Muscle layer of duodenum (tissue), 2 donors: ENCODE data around the gene TMEM259.
A peak's percentile ranks its signal among the peaks of the same experiment; 100 is the strongest.

Experiments used
- H3K27ac ChIP-seq: one replicate; pipeline ENCODE4 v1.7.0; 2013; ENCODE audit warnings: mild to moderate bottlenecking, low read length
- H3K27me3 ChIP-seq: one replicate; pipeline ENCODE4 v1.7.0; 2013; ENCODE audit warnings: low read depth, mild to moderate bottlenecking, control low read depth, low read length
- H3K36me3 ChIP-seq, 2 donors: one replicate each; pipeline ENCODE4 v1.7.0; 2013; ENCODE audit warnings: low read length in 2 of 2, control low read depth in 1 of 2, mild to moderate bottlenecking in 1 of 2; ENCODE audit not compliant: insufficient read depth in 2 of 2, control insufficient read depth in 1 of 2
- H3K4me1 ChIP-seq, 2 donors: one replicate each; pipeline ENCODE4 v1.7.0; 2013; ENCODE audit warnings: low read length in 2 of 2, mild to moderate bottlenecking in 2 of 2, control low read depth in 1 of 2, moderate library complexity in 1 of 2; ENCODE audit not compliant: insufficient read depth in 2 of 2, control insufficient read depth in 1 of 2
- H3K4me3 ChIP-seq, 2 donors: one replicate each; pipeline ENCODE4 v1.7.0; 2013; ENCODE audit warnings: low read length in 2 of 2, low read depth in 1 of 2, mild to moderate bottlenecking in 1 of 2
- H3K9me3 ChIP-seq, 2 donors: one replicate each; pipeline ENCODE4 v1.7.0; 2013; ENCODE audit warnings: low read length in 2 of 2, control low read depth in 1 of 2, mild to moderate bottlenecking in 1 of 2; ENCODE audit not compliant: control insufficient read depth in 1 of 2
- donor health status: healthy.

Gene TMEM259

DNA sequence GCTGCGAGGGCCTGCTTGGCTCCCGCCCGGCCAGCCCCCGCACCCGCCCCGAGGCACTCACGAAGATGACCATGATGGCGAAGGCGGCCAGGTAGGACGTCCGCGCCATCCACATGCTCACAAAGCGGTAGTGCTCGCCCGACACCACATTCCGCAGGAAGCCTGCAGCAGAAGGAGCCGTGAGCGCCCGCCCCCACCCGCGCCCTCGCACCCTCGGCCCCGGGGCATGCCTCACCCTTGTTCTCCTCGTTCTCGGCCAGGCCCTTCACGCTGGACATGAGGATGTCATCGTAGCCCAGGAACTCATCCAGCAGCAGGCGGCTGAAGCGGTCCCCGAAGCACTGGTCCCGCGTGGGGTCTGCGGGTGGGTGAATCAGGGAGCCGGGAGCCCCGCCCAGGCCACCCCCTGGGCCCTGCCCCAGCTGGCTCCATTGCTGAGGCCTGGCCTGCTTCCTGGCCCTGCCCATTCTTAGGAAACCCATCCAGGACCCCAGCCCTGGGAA, 9.0 kb downstream of the TMEM259 start:
- Histone ChIP-seq H3K4me3 (no peak overlapping the region), H3K27ac (no peak overlapping the region), H3K4me1 (peaks cover 7 to 26% of the 10 kb centered on the region in 2 donors), H3K27me3 (no peaks in the 10 kb centered on the region), H3K36me3 (peaks cover 6 to 49% of the 10 kb centered on the region in 2 donors), H3K9me3 (no peaks in the 10 kb centered on the region)

DNA sequence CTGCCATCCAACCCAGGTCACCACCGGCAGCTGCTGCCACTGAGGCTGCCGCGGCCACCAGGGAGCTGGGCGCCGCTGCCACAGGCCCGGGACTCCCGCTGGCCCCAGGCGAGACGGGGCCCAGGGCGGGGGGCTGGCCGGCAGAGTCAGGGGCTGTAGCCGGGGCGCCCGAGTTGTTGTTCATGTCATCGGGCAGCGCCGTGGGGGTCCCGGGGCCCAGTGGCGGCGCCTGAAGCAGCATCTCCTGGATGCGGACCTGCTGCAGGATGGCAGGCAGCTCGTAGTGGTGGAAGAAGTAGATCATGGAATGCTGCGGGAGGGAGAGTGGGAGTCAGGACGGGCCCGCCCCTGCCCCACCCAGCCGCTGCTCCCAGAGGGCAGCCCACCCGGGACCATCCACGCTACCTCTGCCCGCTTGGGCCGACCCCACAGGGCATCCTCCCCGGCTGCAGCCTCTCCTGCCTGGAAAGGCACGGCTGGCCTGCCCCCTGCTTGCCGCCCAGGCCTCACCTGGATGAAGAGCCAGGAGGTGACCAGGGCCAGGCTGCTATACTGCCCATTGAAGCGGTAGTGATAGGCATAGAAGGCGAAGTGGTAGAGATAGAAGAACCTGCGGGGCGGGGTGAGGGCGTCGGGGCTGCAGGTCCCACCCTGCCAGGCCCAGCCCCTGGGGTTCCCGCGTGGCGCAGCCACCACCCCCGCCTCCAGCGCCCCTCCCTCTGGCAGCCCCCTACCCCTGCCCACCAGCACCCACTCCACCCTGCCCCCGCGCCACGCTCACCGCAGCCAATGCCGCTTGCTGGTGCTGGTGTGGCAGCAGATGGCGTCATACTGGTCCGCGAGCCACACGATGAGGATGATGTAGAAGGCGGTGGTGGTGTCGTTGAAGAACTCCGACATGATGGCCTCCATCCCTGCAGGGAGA, 10.1 kb downstream of the TMEM259 start:
- no peak overlapping the region for H3K27ac ChIP-seq
- peaks cover 0 to 16% of the 10 kb centered on the region in 2 donors for H3K4me1 ChIP-seq
- peaks cover 6 to 49% of the 10 kb centered on the region in 2 donors for H3K36me3 ChIP-seq
- no peaks in the 10 kb centered on the region for H3K27me3 ChIP-seq
- no peak overlapping the region for H3K4me3 ChIP-seq
- no peaks in the 10 kb centered on the region for H3K9me3 ChIP-seq

- H3K4me3 ChIP-seq, result peak overlapping the region in 1 of 2 donors; percentile 19
- no peak overlapping the region for H3K27ac ChIP-seq
These were observed 10.9 kb downstream of the TMEM259 start for GRCh38 chr19:1009981-1010538.

DNA sequence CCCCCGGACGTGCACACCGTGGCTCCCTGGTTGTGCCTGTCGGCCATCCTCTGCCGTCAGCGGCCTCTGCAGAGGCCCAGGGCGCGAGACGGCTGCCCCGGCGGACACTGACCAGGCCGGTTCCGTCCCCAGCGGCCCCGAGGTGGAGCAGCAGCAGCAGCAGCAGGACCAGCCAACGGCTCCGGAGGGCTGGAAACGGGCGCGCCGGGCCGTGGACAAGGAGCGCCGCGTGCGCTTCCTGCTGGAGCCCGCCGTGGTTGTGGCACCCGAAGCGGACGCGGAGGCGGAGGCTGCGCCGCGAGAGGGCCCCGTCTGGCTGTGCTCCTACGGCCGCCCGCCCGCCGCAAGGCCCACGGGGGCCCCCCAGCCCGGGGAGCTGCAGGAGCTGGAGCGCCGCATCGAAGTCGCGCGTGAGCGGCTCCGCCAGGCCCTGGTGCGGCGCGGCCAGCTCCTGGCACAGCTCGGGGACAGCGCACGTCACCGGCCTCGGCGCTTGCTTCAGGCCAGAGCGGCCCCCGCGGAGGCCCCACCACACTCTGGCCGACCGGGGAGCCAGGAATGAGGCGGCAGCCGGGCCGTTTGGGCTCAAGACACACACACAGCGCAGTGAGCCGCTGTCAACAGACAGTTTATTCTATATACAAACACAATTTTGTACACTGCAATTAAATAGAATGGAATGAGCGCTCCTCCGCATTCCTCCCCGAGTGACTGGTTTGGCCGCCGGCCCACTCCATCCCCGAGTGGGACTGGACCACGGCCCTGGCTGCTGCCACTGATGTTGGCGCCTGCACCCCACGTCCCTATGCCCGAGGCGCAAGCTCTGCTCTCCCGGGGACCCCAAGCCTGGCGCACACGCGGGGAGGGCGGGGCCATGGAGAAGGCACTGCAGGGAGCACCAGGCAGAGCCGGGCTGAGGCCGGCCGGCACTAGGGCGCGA, 11.6 kb downstream of the TMEM259 start:
- Histone ChIP-seq H3K4me1 (peaks cover 0 to 8% of the 10 kb centered on the region in 2 donors), H3K27ac (no peak overlapping the region), H3K4me3 (peak overlapping the region in 1 of 2 donors; percentile 19)

More at GRCh38 chr19:1009981-1010538, 10.9 kb downstream of the TMEM259 start:
- no peaks in the 10 kb centered on the region for H3K9me3 ChIP-seq
- H3K27me3 ChIP-seq, result no peaks in the 10 kb centered on the region
- peaks cover 6 to 49% of the 10 kb centered on the region in 2 donors for H3K36me3 ChIP-seq
- H3K4me1 ChIP-seq, result peaks cover 0 to 12% of the 10 kb centered on the region in 2 donors

GRCh38 chr19:1008268-1009040, 12.5 kb downstream of the TMEM259 start:
- peaks cover 3% of the 10 kb centered on the region for H3K27me3 ChIP-seq
- H3K36me3 ChIP-seq, result peaks cover 6 to 41% of the 10 kb centered on the region in 2 donors
- no peak overlapping the region for H3K27ac ChIP-seq
- H3K9me3 ChIP-seq, result no peaks in the 10 kb centered on the region
- peaks cover 0 to 8% of the 10 kb centered on the region in 2 donors for H3K4me1 ChIP-seq
- H3K4me3 ChIP-seq, result peak overlapping the region in 1 of 2 donors; percentile 6

More for the DNA sequence above, 11.6 kb downstream of the TMEM259 start:
- Histone ChIP-seq H3K36me3 (peaks cover 6 to 49% of the 10 kb centered on the region in 2 donors), H3K9me3 (no peaks in the 10 kb centered on the region), H3K27me3 (no peaks in the 10 kb centered on the region)

DNA sequence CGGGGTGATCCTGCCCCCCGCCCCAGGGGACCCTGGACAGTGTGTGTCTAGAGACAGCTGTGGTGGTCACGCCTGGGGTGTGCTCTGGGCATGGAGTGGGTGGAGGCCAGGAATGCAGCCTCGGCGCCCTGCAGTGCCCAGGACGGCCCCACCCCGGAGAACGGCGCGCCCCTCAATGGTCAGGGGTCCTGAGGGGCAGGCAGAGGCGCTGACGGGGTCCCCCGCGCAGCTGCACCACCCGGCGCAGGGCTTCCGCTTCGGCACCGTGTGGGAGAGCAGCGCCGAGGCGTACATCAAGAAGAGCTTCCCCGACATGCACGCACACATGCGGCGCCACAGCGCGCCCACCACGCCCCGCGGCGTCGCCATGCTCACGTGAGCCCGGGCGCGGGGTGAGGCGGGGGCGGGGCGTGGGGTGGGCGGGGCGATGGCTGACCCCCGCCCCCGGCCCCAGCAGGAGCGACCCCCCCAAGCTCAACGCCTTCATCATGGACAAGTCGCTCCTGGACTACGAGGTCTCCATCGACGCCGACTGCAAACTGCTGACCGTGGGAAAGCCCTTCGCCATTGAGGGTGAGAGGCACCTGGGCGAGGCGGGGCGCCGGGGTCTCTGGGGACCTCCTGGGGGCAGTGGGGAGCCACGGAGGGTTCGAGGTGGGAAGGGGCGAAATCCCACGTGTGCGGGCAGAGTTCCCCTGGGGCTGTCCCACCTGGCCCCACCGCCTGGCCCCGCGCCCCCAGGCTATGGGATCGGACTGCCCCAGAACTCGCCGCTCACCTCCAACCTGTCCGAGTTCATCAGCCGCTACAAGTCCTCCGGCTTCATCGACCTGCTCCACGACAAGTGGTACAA, 13.3 kb downstream of the TMEM259 start:
- Histone ChIP-seq H3K27me3 (peaks cover 7% of the 10 kb centered on the region), H3K9me3 (no peaks in the 10 kb centered on the region), H3K36me3 (peaks cover 0 to 33% of the 10 kb centered on the region in 2 donors), H3K4me1 (peaks cover 0 to 8% of the 10 kb centered on the region in 2 donors), H3K4me3 (no peak overlapping the region), H3K27ac (no peak overlapping the region)

GRCh38 chr19:1006711-1007398, 14.1 kb downstream of the TMEM259 start:
- peaks cover 0 to 25% of the 10 kb centered on the region in 2 donors for H3K36me3 ChIP-seq
- peaks cover 0 to 8% of the 10 kb centered on the region in 2 donors for H3K4me1 ChIP-seq
- no peak overlapping the region for H3K4me3 ChIP-seq
- H3K9me3 ChIP-seq, result no peaks in the 10 kb centered on the region
- H3K27ac ChIP-seq, result no peak overlapping the region
- peaks cover 10% of the 10 kb centered on the region for H3K27me3 ChIP-seq

DNA sequence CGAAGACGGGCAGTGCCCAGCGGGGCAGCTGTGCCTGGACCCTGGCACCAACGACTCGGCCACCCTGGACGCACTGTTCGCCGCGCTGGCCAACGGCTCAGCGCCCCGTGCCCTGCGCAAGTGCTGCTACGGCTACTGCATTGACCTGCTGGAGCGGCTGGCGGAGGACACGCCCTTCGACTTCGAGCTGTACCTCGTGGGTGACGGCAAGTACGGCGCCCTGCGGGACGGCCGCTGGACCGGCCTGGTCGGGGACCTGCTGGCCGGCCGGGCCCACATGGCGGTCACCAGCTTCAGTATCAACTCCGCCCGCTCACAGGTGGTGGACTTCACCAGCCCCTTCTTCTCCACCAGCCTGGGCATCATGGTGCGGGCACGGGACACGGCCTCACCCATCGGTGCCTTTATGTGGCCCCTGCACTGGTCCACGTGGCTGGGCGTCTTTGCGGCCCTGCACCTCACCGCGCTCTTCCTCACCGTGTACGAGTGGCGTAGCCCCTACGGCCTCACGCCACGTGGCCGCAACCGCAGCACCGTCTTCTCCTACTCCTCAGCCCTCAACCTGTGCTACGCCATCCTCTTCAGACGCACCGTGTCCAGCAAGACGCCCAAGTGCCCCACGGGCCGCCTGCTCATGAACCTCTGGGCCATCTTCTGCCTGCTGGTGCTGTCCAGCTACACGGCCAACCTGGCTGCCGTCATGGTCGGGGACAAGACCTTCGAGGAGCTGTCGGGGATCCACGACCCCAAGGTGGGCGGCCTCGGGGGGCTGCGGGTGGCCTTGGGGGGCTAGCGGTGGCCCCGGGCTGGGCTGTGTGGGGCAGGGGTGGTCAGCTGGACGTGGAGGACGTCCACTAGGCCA, 15.9 kb downstream of the TMEM259 start:
- Histone ChIP-seq H3K4me1 (peaks cover 0 to 16% of the 10 kb centered on the region in 2 donors), H3K4me3 (no peak overlapping the region), H3K36me3 (peaks cover 0 to 8% of the 10 kb centered on the region in 2 donors), H3K9me3 (no peaks in the 10 kb centered on the region), H3K27ac (no peak overlapping the region), H3K27me3 (peaks cover 22% of the 10 kb centered on the region)
